Left forelimb (tissue), 1 donor: Measurements from ENCODE around the gene FAT2.
"Not testable (repeated sequence)": the region's sequence is repeated elsewhere in the genome, so short reads cannot be mapped to it uniquely, and the experiment has no call there.

Experiments
- DNase-seq: peaks from one replicate; pipeline ENCODE4 v3.0.0-alpha.2; 2018; ENCODE audit warnings: low spot score

Gene FAT2

GRCh38 chr5:151611127-151611775 is 20.1 kb upstream of the FAT2 start:
- DNase-seq = no peak

- DNase-seq = no peak
Observed at GRCh38 chr5:151608522-151608921, 17.4 kb upstream of the FAT2 start.

- DNase-seq = no peak
Observed at GRCh38 chr5:151607304-151607703, 16.2 kb upstream of the FAT2 start.

- no peak for DNase-seq
Observed at GRCh38 chr5:151605559-151605958, 14.4 kb upstream of the FAT2 start.

- no peak for DNase-seq
Observed at GRCh38 chr5:151602806-151603205, 11.7 kb upstream of the FAT2 start.

GRCh38 chr5:151601391-151601790 is 10.3 kb upstream of the FAT2 start:
- no peak for DNase-seq

- DNase-seq = no peak
Observed at GRCh38 chr5:151600069-151600665, 9.0 kb upstream of the FAT2 start.

GRCh38 chr5:151598984-151599383 is 7.9 kb upstream of the FAT2 start:
- DNase-seq = no peak

GRCh38 chr5:151598549-151598948 is 7.4 kb upstream of the FAT2 start:
- no peak for DNase-seq

- DNase-seq = no peak
Observed at GRCh38 chr5:151597749-151598148, 6.6 kb upstream of the FAT2 start.

GRCh38 chr5:151596828-151597539 is 5.9 kb upstream of the FAT2 start:
- no peak for DNase-seq

- DNase-seq = no peak
Observed at GRCh38 chr5:151595411-151595826, 4.3 kb upstream of the FAT2 start.

GRCh38 chr5:151592855-151593408 is 1.8 kb upstream of the FAT2 start:
- DNase-seq = no peak

GRCh38 chr5:151589878-151590570 is 1.1 kb downstream of the FAT2 start:
- no peak for DNase-seq

- no peak for DNase-seq
Observed at GRCh38 chr5:151587796-151588555, 3.2 kb downstream of the FAT2 start.

GRCh38 chr5:151585970-151586369 is 5.2 kb downstream of the FAT2 start:
- no peak for DNase-seq

GRCh38 chr5:151585344-151585743 is 5.8 kb downstream of the FAT2 start:
- DNase-seq = not testable (repeated sequence)

GRCh38 chr5:151584057-151584937 is 6.8 kb downstream of the FAT2 start:
- DNase-seq = no peak

- no peak for DNase-seq
Observed at GRCh38 chr5:151581812-151582583, 9.1 kb downstream of the FAT2 start.

- DNase-seq = no peak
Observed at GRCh38 chr5:151581347-151581746, 9.8 kb downstream of the FAT2 start.
